Mammary epithelial cell (primary cell): ENCODE measurements around the gene SUPT5H.
A peak's percentile ranks its signal among the peaks of the same experiment; 100 is the strongest.

ENCODE experiments used
- CTCF ChIP-seq, 2 donors: IDR thresholded peaks in 1 of 2; conservative IDR thresholded peaks in 1 of 2; 2 replicates each; pipeline ENCODE4 v1.5.1; 2011 to 2012; ENCODE audit warnings: inconsistent platforms in 2 of 2, low read length in 2 of 2, mild to moderate bottlenecking in 2 of 2, control low read depth in 1 of 2, low read depth in 1 of 2; ENCODE audit not compliant: insufficient read depth in 1 of 2; ENCODE audit errors: extremely low read depth in 1 of 2
- EZH2 ChIP-seq: IDR thresholded peaks from 2 replicates; pipeline ENCODE4 v1.6.1; 2012; ENCODE audit warnings: low read length, inconsistent platforms, borderline replicate concordance

GRCh38 chr19:39397360-39398296, 47.8 kb upstream of the SUPT5H start:
- peak; percentile 97 to 99 for TF ChIP-seq CTCF (conservative IDR thresholded peaks at IDR 0.05 in 1 of 2, IDR thresholded peaks at IDR 0.05 in 1 of 2; ENCODE audit: extremely low read depth in 1 of 2, insufficient read depth in 1 of 2, low read depth in 1 of 2, low read length in 2 of 2)
- TF ChIP-seq EZH2 = no peak
